ENCODE measurements around the gene GNMT.

DNA sequence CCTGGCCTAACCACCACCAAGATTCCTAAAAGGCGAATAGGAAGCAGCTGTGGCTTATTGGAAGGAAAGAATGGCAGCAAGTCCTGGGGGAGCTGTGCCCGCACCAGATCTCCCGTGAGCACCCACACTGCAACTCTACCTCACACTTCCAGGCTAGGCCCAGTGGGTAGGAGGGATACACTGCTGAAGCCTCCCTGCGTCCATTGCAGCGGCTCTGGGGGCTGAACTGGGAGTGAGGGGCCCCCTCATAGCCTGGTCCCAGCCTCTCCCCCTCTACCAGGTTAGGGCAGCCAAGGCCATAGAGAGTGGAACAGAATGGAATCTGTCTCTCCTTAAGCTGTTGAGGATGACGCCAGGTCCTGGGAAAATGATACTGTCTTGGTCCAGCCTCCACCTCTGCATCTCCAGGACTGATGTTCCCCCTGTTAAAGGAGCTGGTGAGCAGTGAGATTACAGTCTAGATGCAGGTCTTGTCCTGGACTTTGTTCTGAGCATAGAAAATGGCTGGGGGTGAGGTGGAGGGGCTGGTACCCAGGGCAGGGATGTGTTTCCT lies 20.0 kb upstream of the GNMT start:
- TF ChIP-seq, protein P1, sequence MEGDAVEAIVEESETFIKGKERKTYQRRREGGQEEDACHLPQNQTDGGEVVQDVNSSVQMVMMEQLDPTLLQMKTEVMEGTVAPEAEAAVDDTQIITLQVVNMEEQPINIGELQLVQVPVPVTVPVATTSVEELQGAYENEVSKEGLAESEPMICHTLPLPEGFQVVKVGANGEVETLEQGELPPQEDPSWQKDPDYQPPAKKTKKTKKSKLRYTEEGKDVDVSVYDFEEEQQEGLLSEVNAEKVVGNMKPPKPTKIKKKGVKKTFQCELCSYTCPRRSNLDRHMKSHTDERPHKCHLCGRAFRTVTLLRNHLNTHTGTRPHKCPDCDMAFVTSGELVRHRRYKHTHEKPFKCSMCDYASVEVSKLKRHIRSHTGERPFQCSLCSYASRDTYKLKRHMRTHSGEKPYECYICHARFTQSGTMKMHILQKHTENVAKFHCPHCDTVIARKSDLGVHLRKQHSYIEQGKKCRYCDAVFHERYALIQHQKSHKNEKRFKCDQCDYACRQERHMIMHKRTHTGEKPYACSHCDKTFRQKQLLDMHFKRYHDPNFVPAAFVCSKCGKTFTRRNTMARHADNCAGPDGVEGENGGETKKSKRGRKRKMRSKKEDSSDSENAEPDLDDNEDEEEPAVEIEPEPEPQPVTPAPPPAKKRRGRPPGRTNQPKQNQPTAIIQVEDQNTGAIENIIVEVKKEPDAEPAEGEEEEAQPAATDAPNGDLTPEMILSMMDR (conservative IDR thresholded peaks at IDR 0.05; ENCODE audit: low read depth, low read length) = no peak
- no peak for TF ChIP-seq EZH2 (IDR thresholded peaks at IDR 0.05; ENCODE audit: borderline replicate concordance, low read depth, low read length, poor library complexity, severe bottlenecking)

Measured in A673 (cell line).